GM13976 (cell line): Measurements from ENCODE around the gene DENND2A.

ENCODE experiments used
- DNase-seq: peaks from one replicate; pipeline ENCODE4 v3.0.0; 2012; ENCODE audit warnings: low spot score
- CTCF ChIP-seq: IDR thresholded peaks from 2 replicates; pipeline ENCODE4 v1.5.1; 2012; ENCODE audit warnings: borderline replicate concordance, mild to moderate bottlenecking; ENCODE audit not compliant: insufficient read depth; ENCODE audit errors: extremely low read depth, missing control alignments, control extremely low read depth
- in situ Hi-C: fragments of 300-500 bp; cut with MboI; formaldehyde crosslinking; loops from one replicate; pipeline ENCODE4 v1.12.0; 2022; ENCODE audit warnings: low sequenced_read_pairs, mixed read lengths, inconsistent platforms; ENCODE audit not compliant: unreplicated experiment

DENND2A gene

GRCh38 chr7:140639366-140640053 lies 1.1 kb downstream of the DENND2A start:
- TF ChIP-seq CTCF, result no peak
- no peak for DNase-seq
- in situ Hi-C loops, result no loop called here

GRCh38 chr7:140638173-140638791 lies 2.3 kb downstream of the DENND2A start:
- no peak for TF ChIP-seq CTCF
- DNase-seq, result no peak
- in situ Hi-C loops, result no loop called here

- in situ Hi-C loops, result no loop called here
- TF ChIP-seq CTCF, result no peak
- no peak for DNase-seq
These were observed 3.2 kb downstream of the DENND2A start for GRCh38 chr7:140637400-140637799.

- DNase-seq, result no peak
- no peak for TF ChIP-seq CTCF
- in situ Hi-C loops, result no loop called here
These were observed 4.8 kb downstream of the DENND2A start for GRCh38 chr7:140635816-140636215.

GRCh38 chr7:140635345-140635744 lies 5.3 kb downstream of the DENND2A start:
- no peak for DNase-seq
- in situ Hi-C loops, result no loop called here

GRCh38 chr7:140631602-140632001 lies 9.0 kb downstream of the DENND2A start:
- no peak for DNase-seq
- no peak for TF ChIP-seq CTCF
- in situ Hi-C loops, result no loop called here

More at GRCh38 chr7:140635345-140635744, 5.3 kb downstream of the DENND2A start:
- no peak for TF ChIP-seq CTCF

- TF ChIP-seq CTCF, result no peak
- DNase-seq, result no peak
- in situ Hi-C loops, result no loop called here
These were observed 9.6 kb downstream of the DENND2A start for GRCh38 chr7:140631021-140631420.
